Pancreas (tissue), 10 donors: ENCODE measurements around the gene KIAA0513. TPM values are rescaled to one million over a fixed set of nuclear protein-coding genes. Genes with fewer than 3 reads are reported as not detected.

ENCODE experiments used
- ATAC-seq, 4 donors: fragments of 200-7000 bp; cut with Tn5 transposase; one replicate each; pipeline versions ENCODE4 v1.8.0 to v1.9.1; 2020; ENCODE audit warnings: mild to moderate bottlenecking in 4 of 4, moderate library complexity in 4 of 4
- DNase-seq, 6 donors: peaks; one replicate each; pipeline ENCODE4 v3.0.0-alpha.2; 2020
- FAIRE-seq: peaks from 2 replicates; lab custom pipeline; 2012; peaks lifted over from hg19 to GRCh38; lab: Jason Lieb, UNC
- H3K27ac ChIP-seq, 4 donors: fragments of 200-600 bp; sonication (generic); 1 replicate in 3 of 4; 2 replicates in 1 of 4; pipeline versions ENCODE4 v1.5.0 to v1.8.0; 2020
- H3K27me3 ChIP-seq, 4 donors: fragments of 200-600 bp; one replicate each; pipeline ENCODE4 v1.8.0; 2021
- H3K36me3 ChIP-seq, 3 donors: fragments of 200-600 bp; sonication (generic) in 1 of 3; one replicate each; pipeline versions ENCODE4 v1.5.0 to v1.8.0; 2020 to 2021
- H3K4me1 ChIP-seq, 3 donors: fragments of 200-600 bp; one replicate each; pipeline ENCODE4 v1.8.0; 2021
- H3K4me3 ChIP-seq, 4 donors: fragments of 200-600 bp; sonication (generic) in 2 of 4; one replicate each; pipeline versions ENCODE4 v1.5.0 to v1.8.0; 2020 to 2021
- H3K9me3 ChIP-seq, 4 donors: fragments of 200-600 bp; one replicate each; pipeline ENCODE4 v1.8.0; 2021
- CTCF ChIP-seq, 4 donors: fragments of 200-600 bp; sonication (generic) in 3 of 4; IDR thresholded peaks; one replicate each; pipeline versions ENCODE4 v1.5.0 to v1.8.0; 2021; ENCODE audit warnings: antibody characterized with exemption in 4 of 4
- WGBS, 2 donors: extraction: QIAGEN DNeasy Blood & Tissue Kit; methylation state at CpG; one replicate each; pipeline ENCODE4 v1.1.7; 2013; 5-methylcytosine and 5-hydroxymethylcytosine counted together
- intact Hi-C, 3 donors: fragments of 100-400 bp; cut with DNase I; formaldehyde crosslinking; loops; one replicate each; pipeline versions ENCODE4 v1.11.1 to v1.14.2; 2022
- polyA plus RNA-seq, 2 donors: library from polyadenylated mRNA; stranded (reverse); fragments of 200-250 nt; gene quantifications; one replicate each; pipeline ENCODE4 v1.2.3, GENCODE V29; 2013
- total RNA-seq, 6 donors: library from RNA; stranded (reverse); fragmentation: NEBNext Ultra II Directional in 4 of 6; extraction: Animal tissue kit (Norgen Biotek cat#: 25700) in 4 of 6; gene quantifications; one replicate each; pipeline versions ENCODE4 v1.2.1 to v1.2.4, GENCODE V29; 2021 to 2023
- donor health status: healthy with polysubstance abuse.
- donor health status: DM: no; HTN: no; CAD: no; lungs with moderate emphysema.
- donor health status: DM: no; HTN: no; CAD: no.
- donor health status: control.
- donor health status: control.
- donor health status: Bipolar disorder and iron deficiency.
- donor health status: DM: yes; HTN: yes; CAD: no.
- donor health status: DM: no; HTN: no; CAD: no.
- donor health status: DM: no; HTN: no; CAD: no.
- donor health status: DM: yes; HTN: yes; CAD: no.

Gene KIAA0513
- total and polyA plus RNA-seq, 8 donors, result 3.5 to 22.1 (median 16.2) TPM

- intact Hi-C loops, result no loop called here
- TF ChIP-seq CTCF (IDR thresholded peaks at IDR 0.05), result no peak
- H3K27me3 ChIP-seq, result no peaks in the 10 kb centered on the region
- peak in 2 of 6 donors; percentile 39 to 74 for DNase-seq
- H3K9me3 ChIP-seq, result no peaks in the 10 kb centered on the region
- WGBS, 2 donors, result 2 to 3% methylated on average over 38 to 41 of the region's 41 CpGs
- no peak for FAIRE-seq
- peak; percentile 9 to 37 (median 18) for ATAC-seq
- H3K4me3 ChIP-seq, result peak overlapping the region; percentile 70 to 98 (median 88)
- peak overlapping the region; percentile 75 to 88 (median 82) for H3K27ac ChIP-seq
- peaks cover 0 to 18% (median 7%) of the 10 kb centered on the region in 3 donors for H3K4me1 ChIP-seq
- H3K36me3 ChIP-seq, result no peaks in the 10 kb centered on the region
Measured at GRCh38 chr16:85027958-85028684, 526 bp downstream of the KIAA0513 start.

- H3K36me3 ChIP-seq, result no peaks in the 10 kb centered on the region
- intact Hi-C loops, result no loop called here
- peak overlapping the region; percentile 75 to 88 (median 82) for H3K27ac ChIP-seq
- H3K9me3 ChIP-seq, result no peaks in the 10 kb centered on the region
- peak; percentile 77 to 91 (median 82) for DNase-seq
- peak overlapping the region; percentile 70 to 98 (median 88) for H3K4me3 ChIP-seq
- 27% methylated on average over 17 of the region's 17 CpGs for WGBS, 2 donors
- H3K4me1 ChIP-seq, result peaks cover 0 to 18% (median 7%) of the 10 kb centered on the region in 3 donors
- TF ChIP-seq CTCF (IDR thresholded peaks at IDR 0.05), result no peak
- H3K27me3 ChIP-seq, result no peaks in the 10 kb centered on the region
- ATAC-seq, result peak; percentile 74 to 85 (median 78)
- FAIRE-seq, result no peak
Measured at GRCh38 chr16:85028685-85029407, 1.3 kb downstream of the KIAA0513 start.

- intact Hi-C loops, result no loop called here
- no peak for TF ChIP-seq CTCF (IDR thresholded peaks at IDR 0.05)
- ATAC-seq (peak in 2 of 4 donors; percentile 26 to 27), FAIRE-seq (no peak), DNase-seq (peak in 1 of 6 donors; percentile 8)
- peaks cover 0 to 18% (median 7%) of the 10 kb centered on the region in 3 donors for H3K4me1 ChIP-seq
- H3K36me3 ChIP-seq, result no peaks in the 10 kb centered on the region
- no peaks in the 10 kb centered on the region for H3K27me3 ChIP-seq
- H3K4me3 ChIP-seq, result peak overlapping the region in 3 of 4 donors; percentile 70 to 98 (median 97)
- peak overlapping the region; percentile 75 to 88 (median 82) for H3K27ac ChIP-seq
- H3K9me3 ChIP-seq, result no peaks in the 10 kb centered on the region
- 29 to 31% methylated on average over 4 of the region's 4 CpGs for WGBS, 2 donors
Measured at GRCh38 chr16:85029408-85029784, 1.8 kb downstream of the KIAA0513 start.

GRCh38 chr16:85029981-85030401 is 2.4 kb downstream of the KIAA0513 start:
- no peak for TF ChIP-seq CTCF (IDR thresholded peaks at IDR 0.05)
- Histone ChIP-seq H3K4me3 (peak overlapping the region in 2 of 4 donors; percentile 97 to 98), H3K4me1 (peaks cover 0 to 18% (median 7%) of the 10 kb centered on the region in 3 donors), H3K27me3 (no peaks in the 10 kb centered on the region), H3K36me3 (no peaks in the 10 kb centered on the region), H3K9me3 (no peaks in the 10 kb centered on the region), H3K27ac (peak overlapping the region in 1 of 4 donors; percentile 86)
- FAIRE-seq (no peak), DNase-seq (peak in 1 of 6 donors; percentile 27), ATAC-seq (no peak)
- intact Hi-C loops, result no loop called here
- 39 to 50% methylated on average over 16 of the region's 16 CpGs for WGBS, 2 donors
